Posterior vena cava (tissue), 2 donors: ENCODE data around the gene TMEM187. TPM values are rescaled to one million over a fixed set of nuclear protein-coding genes. Genes with fewer than 3 reads are reported as not detected.

ENCODE experiments used
- DNase-seq: peaks from one replicate; pipeline ENCODE4 v3.0.0-alpha.2; 2020; ENCODE audit warnings: low spot score
- intact Hi-C, 2 donors: fragments of 100-400 bp; cut with DNase I; formaldehyde crosslinking; loops; one replicate each; pipeline versions ENCODE4 v1.14.1 to v1.14.2; 2022 to 2023
- total RNA-seq, 2 donors: library from RNA; stranded (reverse); fragmentation: NEBNext Ultra II Directional; extraction: Animal tissue kit (Norgen Biotek cat#: 25700); gene quantifications; one replicate each; pipeline ENCODE4 v1.2.1, GENCODE V29; 2021
- donor health status: DM: yes; HTN: yes; CAD: no.
- donor health status: DM: yes; HTN: yes; CAD: no.

TMEM187 gene
- total RNA-seq, 2 donors from 2014 or later, result 6.9 to 9.3 TPM

- intact Hi-C loops, result no loop called here
These were observed 39.9 kb downstream of the TMEM187 start for GRCh38 chrX:154012336-154012991.

DNA sequence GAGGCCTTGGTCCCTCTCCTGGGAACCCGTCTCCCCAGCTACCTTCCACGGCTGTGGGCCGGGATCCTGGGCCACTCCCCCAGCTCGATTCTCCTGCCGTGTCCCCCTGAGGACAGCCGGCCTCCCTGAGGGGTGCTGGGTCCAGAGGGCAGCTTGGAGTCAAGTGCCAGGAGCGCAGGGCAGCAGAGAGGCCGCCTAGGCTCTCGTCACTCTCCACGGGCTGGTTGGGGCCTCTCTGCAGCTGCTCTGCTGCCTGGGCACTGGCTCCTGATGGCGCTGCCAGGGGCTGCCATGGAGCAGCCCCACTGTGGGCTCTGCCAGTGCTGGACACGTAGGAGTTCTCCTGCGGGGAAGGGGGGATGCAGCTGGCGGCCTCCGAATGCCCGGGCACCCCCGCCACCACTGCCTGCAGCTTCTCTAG, 40.5 kb downstream of the TMEM187 start:
- no peak for DNase-seq
- intact Hi-C loops, result no loop called here

More at GRCh38 chrX:154012336-154012991, 39.9 kb downstream of the TMEM187 start:
- DNase-seq, result no peak

- intact Hi-C loops, result no loop called here
- DNase-seq, result no peak
These were observed 41.2 kb downstream of the TMEM187 start for GRCh38 chrX:154013614-154014360.

- DNase-seq, result no peak
- intact Hi-C loops, result loop anchor here in 1 of 2 donors (5.0 kb wide), 1 partner anchor 38 kb away; no protein-coding TSS in a partner anchor
These were observed 42.2 kb downstream of the TMEM187 start for GRCh38 chrX:154014429-154015380.

DNA sequence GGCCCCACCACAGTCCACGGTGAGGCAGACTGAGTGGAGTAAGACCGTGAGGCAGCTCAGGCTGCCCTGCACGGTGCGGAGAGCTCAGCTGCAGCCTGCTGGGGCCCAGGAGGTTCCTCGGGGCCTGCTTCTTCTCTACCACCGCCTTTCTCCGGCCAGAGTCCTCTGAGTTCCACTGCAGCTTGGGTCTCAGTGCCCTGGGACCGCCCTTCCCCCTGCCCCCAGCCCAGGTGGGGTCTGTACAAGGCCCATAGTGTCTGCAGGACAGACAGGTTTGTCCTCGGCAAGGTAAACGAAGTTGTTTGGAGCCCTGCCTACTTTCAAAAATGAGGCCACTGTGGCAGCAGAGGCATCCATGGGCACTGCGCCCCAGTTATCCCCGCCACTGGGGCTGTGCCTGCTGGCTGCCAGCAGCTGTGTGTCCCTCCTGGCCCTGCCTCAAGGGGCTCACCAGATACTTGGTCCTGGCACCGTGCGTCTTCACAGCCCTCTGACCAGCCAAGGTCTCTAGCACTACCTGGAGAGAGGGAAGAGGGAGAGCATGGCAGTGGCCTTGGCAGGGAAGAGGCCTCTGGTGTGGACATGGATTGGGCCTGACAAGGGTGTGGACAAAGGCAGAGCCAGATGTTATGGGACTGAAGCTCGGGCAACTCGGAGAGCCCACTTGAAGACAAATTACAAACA, 43.2 kb downstream of the TMEM187 start:
- intact Hi-C loops, result loop anchor here in 1 of 2 donors (5.0 kb wide), 1 partner anchor 37 kb away; no protein-coding TSS in a partner anchor
- DNase-seq, result no peak

DNA sequence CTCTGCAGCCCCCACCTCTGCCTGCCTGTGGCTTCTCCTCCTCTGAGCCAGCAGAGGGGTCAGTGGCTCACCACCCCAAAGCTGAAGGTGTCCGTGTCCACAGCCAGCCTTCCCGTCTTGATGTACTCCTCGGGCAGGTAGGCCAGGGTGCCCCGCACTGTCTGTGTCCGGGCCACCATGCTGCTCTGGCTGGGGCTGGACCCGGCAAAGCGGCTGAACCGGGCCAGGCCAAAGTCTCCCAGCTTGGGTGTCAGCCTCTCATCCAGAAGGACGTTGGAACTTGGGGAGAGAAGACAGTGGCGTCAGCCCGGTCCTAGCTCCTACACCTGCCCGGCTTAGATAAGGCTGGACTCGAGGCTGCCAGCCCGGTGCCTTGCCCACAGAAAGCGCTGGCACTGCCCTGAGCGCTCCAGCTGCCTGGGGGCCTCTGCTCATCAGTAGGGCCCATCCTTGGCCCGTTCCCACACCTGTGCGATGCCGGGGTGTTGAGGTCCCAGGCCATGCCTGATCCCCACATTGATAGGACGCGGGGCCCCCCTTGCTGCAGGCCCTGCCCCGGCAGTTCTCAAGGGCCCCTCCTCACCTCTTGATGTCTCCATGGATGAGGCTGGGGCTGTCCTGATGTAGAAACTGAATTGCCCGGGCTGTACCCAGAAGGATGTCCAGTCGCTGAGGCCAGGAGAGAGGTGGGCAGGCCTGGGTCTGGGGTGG, 44.0 kb downstream of the TMEM187 start:
- DNase-seq, result no peak
- intact Hi-C loops, result loop anchor here in 1 of 2 donors (5.0 kb wide), 1 partner anchor 36 kb away; no protein-coding TSS in a partner anchor

GRCh38 chrX:154017766-154018517, 45.4 kb downstream of the TMEM187 start:
- no peak for DNase-seq
- intact Hi-C loops, result loop anchor here in 1 of 2 donors (5.0 kb wide), 1 partner anchor 34 kb away; no protein-coding TSS in a partner anchor

- DNase-seq, result no peak
- intact Hi-C loops, result loop anchor here in 1 of 2 donors (5.0 kb wide), 1 partner anchor 34 kb away; no protein-coding TSS in a partner anchor
These were observed 46.0 kb downstream of the TMEM187 start for GRCh38 chrX:154018518-154019060.

DNA sequence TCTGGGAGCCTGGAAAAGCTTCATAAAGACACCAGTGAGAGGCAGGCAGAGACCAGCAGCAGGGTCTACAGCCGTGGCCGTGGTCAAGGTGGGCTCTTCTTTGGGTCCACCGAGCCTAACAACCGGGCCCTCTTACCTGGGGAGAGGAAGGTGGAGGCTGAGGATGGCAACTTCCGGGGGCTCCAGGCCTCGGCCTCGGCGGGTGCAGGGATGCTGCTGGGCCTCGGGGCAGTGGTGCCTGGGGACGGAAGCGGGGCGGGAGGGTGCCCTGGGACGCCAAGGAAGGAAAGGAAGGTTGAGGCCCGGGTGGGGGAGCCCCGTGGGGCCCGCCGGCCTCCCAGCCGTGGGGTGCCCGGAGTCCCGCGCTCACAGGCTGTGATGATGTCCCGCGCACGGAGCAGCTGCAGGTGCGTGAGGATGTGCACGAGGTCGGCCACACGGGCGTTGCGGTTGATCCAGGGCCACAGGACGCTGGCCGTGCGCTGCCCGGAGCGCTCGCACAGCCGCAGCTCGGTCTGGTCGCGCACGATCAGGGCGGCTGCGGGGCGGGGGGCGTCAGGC, 46.6 kb downstream of the TMEM187 start:
- no peak for DNase-seq
- intact Hi-C loops, result loop anchor here in 1 of 2 donors (5.0 kb wide), 1 partner anchor 33 kb away; no protein-coding TSS in a partner anchor

GRCh38 chrX:154019633-154020528, 47.3 kb downstream of the TMEM187 start, which contains the start of gene IRAK1:
Gene IRAK1, minus strand, starts transcription at chrX:154019902. Its CDS starts 90 bp downstream, at chrX:154019812.
- intact Hi-C loops, result loop anchor here in 1 of 2 donors (5.0 kb wide), 1 partner anchor 32 kb away; no protein-coding TSS in a partner anchor
- no peak for DNase-seq

DNA sequence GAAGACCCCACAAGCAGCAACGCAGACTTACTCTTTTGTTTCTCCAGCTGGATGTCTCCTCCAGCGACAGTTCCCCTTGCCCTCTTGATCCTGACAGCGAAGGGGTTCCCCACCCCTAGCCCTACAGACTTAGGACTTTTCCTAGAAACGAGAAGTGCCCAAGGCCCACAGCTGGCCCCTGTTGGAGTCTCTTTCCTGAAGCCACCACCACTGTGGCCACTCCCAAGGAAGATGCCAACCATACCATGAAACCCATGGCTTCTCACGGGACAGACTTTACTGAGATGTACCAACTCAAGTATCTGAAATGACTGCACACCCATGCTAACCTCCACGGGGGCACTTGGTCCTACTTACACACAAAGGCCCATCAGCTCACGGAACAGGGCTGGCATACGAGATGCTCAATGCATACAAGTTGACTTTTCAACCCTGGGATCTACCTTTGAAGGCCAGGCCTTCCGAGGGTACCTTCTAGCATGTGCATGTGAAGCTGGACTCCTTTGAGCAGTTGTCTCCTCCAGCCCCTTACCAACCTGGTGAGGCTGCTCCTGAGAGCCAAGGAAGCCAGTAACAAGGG, 48.1 kb downstream of the TMEM187 start:
- intact Hi-C loops, result no loop called here
- DNase-seq, result no peak

- intact Hi-C loops, result no loop called here
- no peak for DNase-seq
These were observed 48.6 kb downstream of the TMEM187 start for GRCh38 chrX:154021131-154021611.

DNA sequence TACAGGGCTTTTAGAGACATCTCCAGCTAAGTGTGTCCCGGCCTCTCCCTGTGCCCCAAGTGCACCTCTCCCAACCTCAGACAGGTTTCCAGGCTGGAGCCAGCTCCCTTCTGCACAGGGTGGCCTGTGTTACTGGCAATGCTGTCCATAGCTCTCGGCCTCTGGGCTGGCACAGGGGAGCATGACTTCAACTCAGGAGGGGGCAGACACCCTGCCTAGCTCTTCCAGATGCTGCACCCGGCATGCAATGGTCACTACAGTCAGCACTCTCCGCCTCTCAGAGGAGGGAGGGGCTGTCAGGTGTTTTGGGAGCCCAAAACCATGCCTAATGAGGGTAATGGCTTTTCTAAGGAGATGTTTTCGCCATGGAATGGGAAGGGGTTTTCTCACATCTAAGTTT, 49.6 kb downstream of the TMEM187 start:
- intact Hi-C loops, result no loop called here

DNA sequence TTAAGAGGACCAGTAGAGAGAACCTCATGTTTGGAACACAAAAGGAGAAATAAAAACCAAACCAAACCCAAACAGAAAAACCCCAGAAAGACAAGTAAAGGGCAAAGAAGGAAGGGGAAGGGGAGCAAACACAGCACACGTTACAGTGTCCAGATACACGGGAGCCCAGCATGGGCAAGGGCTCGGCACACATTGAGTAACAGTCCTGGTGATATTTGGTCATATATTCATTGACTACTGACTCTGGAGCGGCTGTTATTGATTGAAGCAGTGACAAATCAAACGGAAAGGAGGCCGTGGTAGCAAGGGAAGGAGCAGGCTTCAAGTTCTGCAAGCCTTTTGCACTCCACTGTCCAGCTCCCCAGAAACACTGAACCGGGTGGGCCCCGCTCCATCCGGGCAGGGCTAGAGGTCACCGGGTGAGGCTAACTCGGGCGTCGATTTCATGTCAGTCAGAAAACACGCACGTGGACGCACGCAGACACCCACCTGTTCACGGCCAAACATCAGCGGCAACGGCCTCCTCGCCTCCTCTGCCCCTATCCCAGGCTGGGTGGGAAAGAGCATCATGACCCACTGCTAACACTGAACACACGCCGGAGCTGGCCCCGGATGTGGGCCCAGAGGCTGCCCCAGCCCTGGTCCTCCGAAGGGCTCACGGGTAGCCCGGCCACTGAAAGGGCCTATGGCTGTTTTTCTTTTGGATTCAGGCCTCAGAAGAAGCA, 50.9 kb downstream of the TMEM187 start:
- intact Hi-C loops, result no loop called here
- no peak for DNase-seq

More for the DNA sequence above, 49.6 kb downstream of the TMEM187 start:
- no peak for DNase-seq
